Measurements from ENCODE around the gene AUNIP.

The AUNIP gene

DNA sequence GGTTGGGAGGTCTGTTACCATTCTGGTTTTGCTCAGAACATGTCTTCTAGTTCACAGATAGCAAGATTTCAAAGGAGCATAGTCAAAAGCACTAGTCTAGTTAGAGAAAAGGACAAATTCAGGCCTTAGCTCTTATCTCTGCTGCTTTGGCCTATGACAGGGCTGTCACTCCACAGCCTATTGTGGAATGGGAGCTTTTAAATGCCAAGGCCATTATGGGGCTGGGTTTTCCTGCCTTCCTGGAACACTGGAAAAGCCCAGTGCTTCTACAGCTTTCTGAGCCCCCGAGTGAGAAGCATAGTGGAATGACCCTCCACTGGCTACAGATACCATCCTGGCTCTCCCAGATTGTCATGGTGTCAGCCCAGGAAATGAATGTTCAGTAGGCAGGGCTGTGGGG, 30.2 kb downstream of the AUNIP start:
- H3K4me3 ChIP-seq (ENCODE audit: low read depth, low read length, poor library complexity, severe bottlenecking): no peak overlapping the region
- H3K9me3 ChIP-seq (ENCODE audit: low read length): no peaks in the 10 kb centered on the region
- H4K20me1 ChIP-seq (ENCODE audit: insufficient read depth, low read length): no peaks in the 10 kb centered on the region
- H2AFZ ChIP-seq (ENCODE audit: low read length): no peak overlapping the region
- H3F3A ChIP-seq (ENCODE audit: insufficient read depth, low read length): no peaks in the 10 kb centered on the region
- H3K4me2 ChIP-seq (ENCODE audit: low read length): no peak overlapping the region
- H3K4me1 ChIP-seq (ENCODE audit: insufficient read depth, low read length, severe bottlenecking): no peaks in the 10 kb centered on the region
- H3K9me2 ChIP-seq (ENCODE audit: low read depth, low read length): no peaks in the 10 kb centered on the region
- no peak overlapping the region for H3K9ac ChIP-seq (ENCODE audit: low read length)
- TF ChIP-seq EZH2 (IDR thresholded peaks at IDR 0.05; ENCODE audit: borderline replicate concordance, low read length): no peak
- TF ChIP-seq, protein P1, sequence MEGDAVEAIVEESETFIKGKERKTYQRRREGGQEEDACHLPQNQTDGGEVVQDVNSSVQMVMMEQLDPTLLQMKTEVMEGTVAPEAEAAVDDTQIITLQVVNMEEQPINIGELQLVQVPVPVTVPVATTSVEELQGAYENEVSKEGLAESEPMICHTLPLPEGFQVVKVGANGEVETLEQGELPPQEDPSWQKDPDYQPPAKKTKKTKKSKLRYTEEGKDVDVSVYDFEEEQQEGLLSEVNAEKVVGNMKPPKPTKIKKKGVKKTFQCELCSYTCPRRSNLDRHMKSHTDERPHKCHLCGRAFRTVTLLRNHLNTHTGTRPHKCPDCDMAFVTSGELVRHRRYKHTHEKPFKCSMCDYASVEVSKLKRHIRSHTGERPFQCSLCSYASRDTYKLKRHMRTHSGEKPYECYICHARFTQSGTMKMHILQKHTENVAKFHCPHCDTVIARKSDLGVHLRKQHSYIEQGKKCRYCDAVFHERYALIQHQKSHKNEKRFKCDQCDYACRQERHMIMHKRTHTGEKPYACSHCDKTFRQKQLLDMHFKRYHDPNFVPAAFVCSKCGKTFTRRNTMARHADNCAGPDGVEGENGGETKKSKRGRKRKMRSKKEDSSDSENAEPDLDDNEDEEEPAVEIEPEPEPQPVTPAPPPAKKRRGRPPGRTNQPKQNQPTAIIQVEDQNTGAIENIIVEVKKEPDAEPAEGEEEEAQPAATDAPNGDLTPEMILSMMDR (IDR thresholded peaks at IDR 0.05; ENCODE audit: low read length): no peak
- peaks cover 73% of the 10 kb centered on the region for H3K36me3 ChIP-seq (ENCODE audit: insufficient read depth, low read length)
- no peaks in the 10 kb centered on the region for H3K27me3 ChIP-seq (ENCODE audit: insufficient read depth, low read length)
- H3K27ac ChIP-seq (ENCODE audit: low read depth, low read length, poor library complexity, severe bottlenecking): no peak overlapping the region
- no peaks in the 10 kb centered on the region for H3K79me2 ChIP-seq (ENCODE audit: insufficient read depth, low read length)

- H2AFZ ChIP-seq (ENCODE audit: low read length): no peak overlapping the region
- H3K9me2 ChIP-seq (ENCODE audit: low read depth, low read length): no peaks in the 10 kb centered on the region
These were observed 30.8 kb downstream of the AUNIP start for GRCh38 chr1:25828491-25828890.

DNA sequence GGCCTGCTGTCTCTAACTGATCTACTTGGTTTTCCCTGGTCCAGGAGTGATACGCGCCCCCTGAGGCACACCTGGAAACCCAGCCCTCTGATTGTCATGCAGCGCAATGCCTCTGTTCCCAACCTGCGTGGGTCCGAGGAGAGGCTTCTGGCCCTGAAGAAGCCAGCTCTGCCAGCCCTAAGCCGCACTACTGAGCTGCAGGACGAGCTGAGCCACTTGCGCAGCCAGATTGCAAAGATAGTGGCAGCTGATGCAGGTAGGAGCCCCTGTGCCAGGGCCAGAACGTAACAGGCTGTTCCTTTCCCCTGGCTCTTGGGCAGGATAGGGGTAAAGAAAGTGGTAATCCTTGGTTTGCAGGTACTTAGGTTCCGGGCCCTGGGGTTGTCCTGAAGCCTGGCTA, 32.7 kb downstream of the AUNIP start:
- H3K9ac ChIP-seq (ENCODE audit: low read length): no peak overlapping the region
- no peaks in the 10 kb centered on the region for H3F3A ChIP-seq (ENCODE audit: insufficient read depth, low read length)
- H3K9me3 ChIP-seq (ENCODE audit: low read length): no peaks in the 10 kb centered on the region
- no peaks in the 10 kb centered on the region for H4K20me1 ChIP-seq (ENCODE audit: insufficient read depth, low read length)
- no peak overlapping the region for H3K4me2 ChIP-seq (ENCODE audit: low read length)
- TF ChIP-seq, protein P1 (IDR thresholded peaks at IDR 0.05; ENCODE audit: low read length): no peak
- no peak for TF ChIP-seq EZH2 (IDR thresholded peaks at IDR 0.05; ENCODE audit: borderline replicate concordance, low read length)
- H3K4me1 ChIP-seq (ENCODE audit: insufficient read depth, low read length, severe bottlenecking): peaks cover 7% of the 10 kb centered on the region
- H3K27ac ChIP-seq (ENCODE audit: low read depth, low read length, poor library complexity, severe bottlenecking): no peak overlapping the region
- H3K36me3 ChIP-seq (ENCODE audit: insufficient read depth, low read length): peaks cover 49% of the 10 kb centered on the region
- H3K9me2 ChIP-seq (ENCODE audit: low read depth, low read length): no peaks in the 10 kb centered on the region
- H3K4me3 ChIP-seq (ENCODE audit: low read depth, low read length, poor library complexity, severe bottlenecking): no peak overlapping the region
- H2AFZ ChIP-seq (ENCODE audit: low read length): no peak overlapping the region
- no peaks in the 10 kb centered on the region for H3K79me2 ChIP-seq (ENCODE audit: insufficient read depth, low read length)
- no peaks in the 10 kb centered on the region for H3K27me3 ChIP-seq (ENCODE audit: insufficient read depth, low read length)

More at GRCh38 chr1:25828491-25828890, 30.8 kb downstream of the AUNIP start:
- H4K20me1 ChIP-seq (ENCODE audit: insufficient read depth, low read length): no peaks in the 10 kb centered on the region
- H3K4me3 ChIP-seq (ENCODE audit: low read depth, low read length, poor library complexity, severe bottlenecking): no peak overlapping the region
- TF ChIP-seq EZH2 (IDR thresholded peaks at IDR 0.05; ENCODE audit: borderline replicate concordance, low read length): no peak
- TF ChIP-seq, protein P1 (IDR thresholded peaks at IDR 0.05; ENCODE audit: low read length): no peak
- no peaks in the 10 kb centered on the region for H3K4me1 ChIP-seq (ENCODE audit: insufficient read depth, low read length, severe bottlenecking)
- H3K9me3 ChIP-seq (ENCODE audit: low read length): no peaks in the 10 kb centered on the region
- H3K9ac ChIP-seq (ENCODE audit: low read length): no peak overlapping the region
- H3K4me2 ChIP-seq (ENCODE audit: low read length): no peak overlapping the region
- no peaks in the 10 kb centered on the region for H3K79me2 ChIP-seq (ENCODE audit: insufficient read depth, low read length)
- H3F3A ChIP-seq (ENCODE audit: insufficient read depth, low read length): no peaks in the 10 kb centered on the region
- H3K36me3 ChIP-seq (ENCODE audit: insufficient read depth, low read length): peaks cover 68% of the 10 kb centered on the region
- H3K27ac ChIP-seq (ENCODE audit: low read depth, low read length, poor library complexity, severe bottlenecking): no peak overlapping the region
- no peaks in the 10 kb centered on the region for H3K27me3 ChIP-seq (ENCODE audit: insufficient read depth, low read length)
